Right ventricle myocardium inferior (tissue), 1 donor: ENCODE results near the gene WSB2. TPM values are rescaled to one million over a fixed set of nuclear protein-coding genes. Genes with fewer than 3 reads are reported as not detected.

Source experiments
- ATAC-seq: fragments of 200-7000 bp; cut with Tn5 transposase; one replicate; pipeline ENCODE4 v1.9.1; 2020; ENCODE audit warnings: mild to moderate bottlenecking, moderate library complexity
- DNase-seq: peaks from one replicate; pipeline ENCODE4 v3.0.0; 2021; ENCODE audit errors: missing footprints
- intact Hi-C: fragments of 100-400 bp; cut with DNase I; formaldehyde crosslinking; loops from one replicate; pipeline ENCODE4 v1.11.0; 2022
- total RNA-seq: library from RNA; stranded (reverse); fragmentation: NEBNext Ultra II Directional; extraction: Animal tissue kit (Norgen Biotek cat#: 25700); gene quantifications from one replicate; pipeline ENCODE4 v1.2.1, GENCODE V29; 2021
- donor health status: DM: no; HTN: yes; CAD: no; lungs with severe emphysema.

The WSB2 gene
- total RNA-seq, 1 donor from 2014 or later, result 97.3 TPM

DNA sequence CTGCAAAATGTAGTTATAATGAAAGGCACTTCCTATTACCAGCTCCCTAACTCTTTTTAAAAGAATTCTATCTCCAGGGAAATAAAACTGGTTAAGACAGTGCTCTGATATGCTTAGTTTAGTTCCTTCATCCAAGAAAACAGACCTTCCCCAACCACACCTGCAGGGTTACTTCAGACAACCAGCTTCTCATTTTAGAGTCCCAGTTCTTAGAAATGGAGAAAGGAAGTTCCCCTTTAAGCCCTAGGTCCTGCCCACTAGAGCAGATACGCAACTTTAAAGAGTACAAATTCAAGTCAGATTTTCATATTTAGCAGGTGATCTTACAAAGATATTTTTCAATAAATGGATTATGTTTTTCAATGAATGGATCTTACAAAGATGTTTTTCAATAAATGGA lies 4.4 kb upstream of the WSB2 start:
- DNase-seq (no peak), ATAC-seq (no peak)
- intact Hi-C loops, result no loop called here

- ATAC-seq (no peak), DNase-seq (no peak)
- intact Hi-C loops, result loop anchor here (5.0 kb wide), 1 partner anchor 73 kb away; the partner anchor contains the start of gene PEBP1
These were observed 3.6 kb upstream of the WSB2 start for GRCh38 chr12:118064608-118065007.

DNA sequence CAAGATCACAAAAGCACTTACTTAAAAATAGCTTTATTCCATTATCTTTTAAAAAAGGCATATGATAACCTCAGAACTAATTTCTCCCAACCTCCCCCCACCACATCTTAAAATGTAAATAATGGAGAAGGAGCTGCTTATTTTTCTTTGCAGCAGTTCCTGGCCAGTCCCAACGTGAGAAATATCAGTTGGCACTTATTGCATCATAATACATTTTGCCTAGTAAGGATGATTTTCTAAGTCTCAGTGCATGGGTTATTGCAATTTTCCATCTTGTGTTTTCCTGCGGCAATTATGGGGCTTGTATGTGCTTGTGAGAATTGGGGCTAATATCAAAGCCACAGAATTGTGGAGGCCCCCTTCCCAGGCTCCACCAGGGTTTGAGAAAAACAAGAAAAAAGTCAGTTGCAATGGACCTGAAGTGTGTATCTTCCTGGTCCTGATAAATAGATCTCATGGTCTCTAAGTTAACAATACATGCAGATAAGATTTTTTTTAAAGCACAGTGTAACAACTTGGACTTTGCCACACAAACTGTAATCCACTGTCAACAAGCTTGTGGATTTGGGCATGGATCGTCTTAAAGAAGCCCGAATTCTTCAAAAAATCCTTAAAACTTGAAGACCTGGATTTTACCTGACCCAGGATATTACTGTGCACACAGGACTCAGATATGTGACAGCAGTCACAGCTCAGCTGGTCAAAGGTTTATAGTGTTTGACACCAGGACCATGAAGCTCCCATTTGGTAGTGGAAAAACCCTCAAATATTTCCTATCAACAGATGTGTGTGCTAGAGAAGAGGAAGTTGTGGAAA lies 2.8 kb upstream of the WSB2 start:
- DNase-seq (no peak), ATAC-seq (no peak)
- intact Hi-C loops, result loop anchor here (5.0 kb wide), 1 partner anchor 74 kb away; the partner anchor contains the start of gene PEBP1

DNA sequence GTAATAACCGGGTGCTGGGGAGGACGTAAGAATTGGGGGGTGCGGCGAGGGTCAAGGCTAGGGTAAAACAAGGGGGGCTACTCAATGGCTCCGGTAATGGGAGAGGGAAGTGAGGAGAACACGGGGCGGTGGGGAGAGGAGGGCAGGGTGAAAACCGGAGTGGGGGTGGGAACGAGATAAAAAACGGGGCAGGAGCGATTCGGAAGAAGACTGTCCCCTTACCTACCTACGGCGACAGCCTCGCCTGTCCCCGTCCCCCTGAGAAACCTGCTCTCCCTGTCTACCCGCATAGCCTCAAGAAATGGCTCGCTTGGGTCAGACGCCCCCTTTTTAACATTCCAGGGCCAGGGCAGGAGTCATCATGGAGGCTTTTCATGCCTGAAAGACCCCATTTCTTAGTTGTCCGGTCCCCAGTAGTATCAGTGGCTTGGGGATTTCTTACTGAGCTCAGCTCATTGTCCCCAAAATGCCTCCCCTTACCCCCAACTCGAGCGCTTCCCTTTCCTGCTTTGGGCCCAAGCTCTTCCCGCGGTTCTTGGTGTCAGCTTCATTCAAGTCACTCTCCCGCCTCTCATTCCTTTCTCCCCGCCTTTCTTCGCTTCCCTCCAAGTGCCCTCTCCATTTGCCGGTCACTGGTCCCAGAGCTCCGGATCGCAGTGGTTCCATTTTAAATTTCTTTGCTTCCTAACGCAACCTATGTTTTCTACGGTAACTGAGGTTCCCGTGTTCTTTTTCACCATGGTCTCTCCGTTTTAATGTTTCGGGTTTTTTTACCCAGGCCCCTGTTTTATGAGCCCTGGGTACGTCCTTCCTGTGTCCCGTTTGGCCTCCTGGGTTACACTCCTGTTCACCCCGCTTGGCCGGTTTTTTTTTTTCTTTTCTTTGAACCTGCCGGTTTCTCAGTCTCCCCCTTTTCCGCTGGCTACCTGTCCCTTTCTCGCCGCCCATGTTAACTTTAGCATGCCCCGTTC lies 1.2 kb upstream of the WSB2 start:
- intact Hi-C loops, result loop anchor here (2.0 to 5.0 kb wide), 3 partner anchors 41 to 311 kb away; partner anchors contain the start of genes PEBP1 and TAOK3
- ATAC-seq (peak; percentile 15), DNase-seq (no peak)

DNA sequence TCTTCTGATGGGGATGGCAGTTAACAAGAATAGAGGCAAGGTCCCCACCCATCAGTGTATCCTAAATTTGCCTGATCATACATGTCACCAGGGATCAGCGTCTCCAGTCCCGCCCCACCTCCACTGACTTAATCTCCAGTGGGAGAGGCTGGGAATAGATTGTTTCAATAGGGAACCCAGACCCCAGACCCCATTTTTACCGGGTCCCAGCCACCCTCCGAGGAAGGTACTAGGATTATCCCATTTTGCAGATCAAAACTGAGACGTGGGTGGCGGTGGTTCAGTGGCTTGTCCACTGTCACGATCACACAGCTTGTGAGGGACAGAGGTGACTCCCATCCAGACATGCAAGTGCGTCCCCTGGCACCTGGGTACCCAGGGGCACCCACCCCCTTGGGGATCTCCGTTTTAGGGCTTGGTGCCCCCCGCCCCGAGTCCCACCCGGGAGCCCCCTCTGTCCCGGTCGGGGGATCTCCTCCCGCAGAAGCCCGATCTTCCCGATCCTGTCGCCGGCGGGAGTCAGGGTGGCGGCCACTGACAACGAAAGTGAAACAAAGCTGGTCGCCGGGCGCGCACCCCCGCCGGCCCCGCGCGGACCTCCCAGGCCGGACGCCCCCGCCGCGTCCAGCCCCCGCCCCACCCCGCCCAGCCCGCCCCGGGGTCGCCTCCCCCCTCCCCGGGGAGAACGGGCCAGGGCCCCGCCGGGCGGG lies 523 bp downstream of the WSB2 start:
- peak; percentile 84 for DNase-seq
- intact Hi-C loops, result loop anchor here (2.0 to 5.0 kb wide), 3 partner anchors 42 to 312 kb away; partner anchors contain the start of genes PEBP1 and TAOK3

GRCh38 chr12:118059341-118060191 lies 1.4 kb downstream of the WSB2 start:
- intact Hi-C loops, result loop anchor here (2.0 to 5.0 kb wide), 4 partner anchors 42 to 313 kb away; partner anchors contain the start of genes PEBP1, RFC5 and TAOK3
- no peak for ATAC-seq
- DNase-seq, result no peak

More for the DNA sequence above, 523 bp downstream of the WSB2 start:
- ATAC-seq, result peak; percentile 39

DNA sequence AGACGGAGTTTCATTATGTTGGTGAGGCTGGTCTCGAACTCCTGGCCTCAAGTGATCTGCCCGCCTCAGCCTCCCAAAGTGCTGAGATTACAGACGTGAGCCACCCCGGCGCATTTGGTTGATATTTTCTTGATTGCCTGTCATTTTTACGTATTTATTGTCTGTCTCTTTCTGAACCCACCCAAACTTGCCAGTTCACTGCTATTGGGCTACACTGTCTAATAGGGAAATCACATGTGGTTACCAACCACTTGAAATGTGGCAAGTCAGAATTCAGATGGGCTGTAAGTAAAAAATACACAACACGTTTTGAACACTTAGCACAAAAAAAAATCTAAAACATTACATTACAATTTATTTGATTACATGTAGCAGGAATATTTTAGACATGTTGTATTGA lies 2.1 kb downstream of the WSB2 start:
- no peak for ATAC-seq
- DNase-seq, result no peak
- intact Hi-C loops, result loop anchor here (5.0 kb wide), 1 partner anchor 42 kb away; the partner anchor contains the start of gene RFC5

DNA sequence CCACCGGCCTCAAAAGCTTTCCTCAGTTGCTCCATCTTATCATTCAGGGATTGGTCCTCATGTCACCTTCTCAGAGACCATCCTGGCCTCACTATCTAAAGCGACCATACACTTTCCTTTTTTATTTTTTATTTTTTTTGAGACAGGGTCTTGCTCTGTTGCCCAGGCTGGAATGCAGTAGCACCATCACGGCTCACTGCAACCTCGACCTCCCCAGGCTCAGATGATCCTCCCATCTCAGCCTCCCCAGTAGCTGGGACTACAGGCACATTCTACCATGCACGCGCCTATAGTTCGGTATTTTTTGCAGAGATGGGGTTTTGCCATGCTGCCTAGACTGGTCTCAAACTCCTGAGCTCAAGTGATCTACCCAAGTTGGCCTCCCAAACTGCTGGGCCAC lies 2.8 kb downstream of the WSB2 start:
- DNase-seq (no peak), ATAC-seq (no peak)
- intact Hi-C loops, result loop anchor here (5.0 kb wide), 1 partner anchor 41 kb away; the partner anchor contains the start of gene RFC5

GRCh38 chr12:118055865-118056773 lies 4.9 kb downstream of the WSB2 start:
- DNase-seq, result no peak
- intact Hi-C loops, result loop anchor here (5.0 kb wide), 1 partner anchor 39 kb away; the partner anchor contains the start of gene RFC5
- no peak for ATAC-seq

- ATAC-seq, result no peak
- intact Hi-C loops, result loop anchor here (5.0 kb wide), 1 partner anchor 38 kb away; the partner anchor contains the start of gene RFC5
- DNase-seq, result peak; percentile 63
These were observed 5.8 kb downstream of the WSB2 start for GRCh38 chr12:118055144-118055557.

DNA sequence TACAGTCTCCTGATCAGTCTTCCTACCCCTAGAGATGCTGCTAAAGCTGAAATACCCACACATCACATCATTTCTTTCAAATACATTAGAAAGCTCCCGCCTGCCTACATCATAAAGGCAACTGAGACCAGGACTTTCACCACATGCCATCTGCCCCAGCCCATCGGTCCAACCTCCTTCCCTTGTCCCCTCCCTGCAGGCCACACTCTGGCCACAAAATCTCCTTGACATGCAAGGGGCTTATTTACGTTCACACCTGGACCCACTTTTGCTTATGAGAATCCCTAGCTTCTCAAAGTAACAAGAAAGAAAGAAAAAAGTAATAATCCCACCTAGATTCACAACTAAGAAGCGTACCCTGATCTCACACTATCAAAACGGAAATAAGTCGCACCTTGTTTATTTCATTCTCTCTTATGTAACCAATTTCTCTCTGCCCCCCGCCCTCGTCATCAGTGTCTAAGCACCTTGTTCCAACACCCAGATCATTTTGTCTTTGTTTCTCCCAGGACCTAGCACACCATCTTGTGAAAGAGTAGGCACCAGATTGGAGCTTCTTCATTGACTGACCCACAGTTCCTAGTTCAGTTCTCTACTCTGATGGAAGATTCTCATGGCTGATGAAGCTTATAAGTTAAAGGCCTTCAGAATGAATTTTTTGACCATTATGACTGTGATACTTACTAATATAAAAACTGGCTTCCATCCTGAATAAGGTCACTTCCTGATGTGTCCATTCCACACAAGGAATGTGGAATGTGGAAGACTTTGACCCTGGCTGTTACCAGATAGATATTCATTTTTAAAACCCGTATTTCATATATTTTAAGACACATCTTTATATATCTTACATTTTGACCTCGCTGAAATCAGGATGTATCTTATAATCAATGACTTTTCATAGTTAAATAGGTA lies 7.7 kb downstream of the WSB2 start:
- intact Hi-C loops, result no loop called here
- ATAC-seq, result no peak

GRCh38 chr12:118052324-118053070 lies 8.5 kb downstream of the WSB2 start:
- ATAC-seq (peak; percentile 95), DNase-seq (peak; percentile 76)
- intact Hi-C loops, result no loop called here

More for the DNA sequence above, 7.7 kb downstream of the WSB2 start:
- DNase-seq, result no peak

- ATAC-seq (no peak), DNase-seq (no peak)
- intact Hi-C loops, result no loop called here
These were observed 9.7 kb downstream of the WSB2 start for GRCh38 chr12:118050972-118051910.

- no peak for DNase-seq
- intact Hi-C loops, result no loop called here
- no peak for ATAC-seq
These were observed 14.5 kb downstream of the WSB2 start for GRCh38 chr12:118046430-118046829.
